Esophagus (tissue), 2 donors: Measurements from ENCODE around the gene ZBTB8OS. TPM values are rescaled to one million over a fixed set of nuclear protein-coding genes. Genes with fewer than 3 reads are reported as not detected.

Experiments used
- H3K27ac ChIP-seq, 2 donors: one replicate each; pipeline ENCODE4 v1.5.1; 2013; ENCODE audit warnings: low read depth in 2 of 2, mild to moderate bottlenecking in 2 of 2, inconsistent platforms in 1 of 2, low read length in 1 of 2, moderate library complexity in 1 of 2
- H3K27me3 ChIP-seq, 2 donors: one replicate each; pipeline ENCODE4 v1.6.1; 2013; ENCODE audit warnings: low read length in 2 of 2, control low read depth in 1 of 2, mild to moderate bottlenecking in 1 of 2; ENCODE audit not compliant: insufficient read depth in 2 of 2, control insufficient read depth in 1 of 2
- H3K36me3 ChIP-seq, 2 donors: one replicate each; pipeline ENCODE4 v1.6.1; 2013; ENCODE audit warnings: low read length in 1 of 2; ENCODE audit not compliant: control insufficient read depth in 2 of 2, insufficient read depth in 2 of 2
- H3K4me1 ChIP-seq, 2 donors: one replicate each; pipeline ENCODE4 v1.6.1; 2013; ENCODE audit warnings: low read length in 1 of 2; ENCODE audit not compliant: control insufficient read depth in 2 of 2, insufficient read depth in 2 of 2
- H3K4me3 ChIP-seq, 2 donors: one replicate each; pipeline ENCODE4 v1.5.1; 2013; ENCODE audit warnings: low read length in 2 of 2, mild to moderate bottlenecking in 2 of 2, low read depth in 1 of 2, moderate library complexity in 1 of 2
- H3K9me3 ChIP-seq, 2 donors: one replicate each; pipeline ENCODE4 v1.6.1; 2013; ENCODE audit warnings: mild to moderate bottlenecking in 2 of 2, low read depth in 1 of 2, low read length in 1 of 2, moderate library complexity in 1 of 2; ENCODE audit not compliant: control insufficient read depth in 2 of 2, insufficient read depth in 1 of 2
- WGBS, 2 donors: extraction: QIAGEN DNeasy Blood & Tissue Kit; methylation state at CpG; one replicate each; pipeline ENCODE4 v1.1.7; 2013; 5-methylcytosine and 5-hydroxymethylcytosine counted together
- polyA plus RNA-seq, 2 donors: library from polyadenylated mRNA; stranded (reverse); fragments of 200-250 nt; gene quantifications; one replicate each; pipeline ENCODE4 v1.2.3, GENCODE V29; 2013
- donor health status: healthy with polysubstance abuse.
- donor health status: Bipolar disorder and iron deficiency.

ZBTB8OS gene
- polyA plus RNA-seq, 2 donors, result 40.2 to 41.8 TPM

GRCh38 chr1:32618673-32619221 lies 31.6 kb downstream of the ZBTB8OS start:
- Histone ChIP-seq H3K27ac (no peak overlapping the region), H3K4me3 (no peak overlapping the region), H3K4me1 (no peaks in the 10 kb centered on the region), H3K36me3 (no peaks in the 10 kb centered on the region), H3K9me3 (no peaks in the 10 kb centered on the region), H3K27me3 (no peaks in the 10 kb centered on the region)
- WGBS, 2 donors, result 93 to 97% methylated on average over 5 of the region's 5 CpGs

DNA sequence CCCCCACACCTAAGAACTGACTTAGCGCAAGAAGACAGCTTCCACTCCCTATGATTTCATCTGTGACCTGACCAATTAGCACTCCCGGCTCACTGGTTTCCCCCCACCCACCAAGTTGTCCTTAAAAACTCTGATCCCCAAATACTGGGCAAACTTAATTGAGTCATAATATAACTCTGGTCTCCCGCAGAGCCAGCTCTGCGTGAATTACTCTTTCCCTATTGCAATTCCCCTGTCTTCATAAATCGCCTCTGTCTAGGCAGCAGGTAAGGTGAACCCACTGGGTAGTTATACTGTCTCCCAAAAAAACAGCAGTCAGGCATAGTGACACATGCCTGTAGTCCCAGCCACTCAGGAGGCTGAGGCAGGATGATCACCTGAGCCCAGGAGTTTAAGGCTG lies 36.9 kb downstream of the ZBTB8OS start:
- H3K27ac ChIP-seq, result no peak overlapping the region
- no peaks in the 10 kb centered on the region for H3K36me3 ChIP-seq
- H3K4me3 ChIP-seq, result no peak overlapping the region
- H3K27me3 ChIP-seq, result no peaks in the 10 kb centered on the region
- no peaks in the 10 kb centered on the region for H3K9me3 ChIP-seq
- WGBS, 2 donors, result 88% methylated on average over 5 of the region's 5 CpGs
- H3K4me1 ChIP-seq, result no peaks in the 10 kb centered on the region

GRCh38 chr1:32612189-32612881 lies 38.0 kb downstream of the ZBTB8OS start:
- no peaks in the 10 kb centered on the region for H3K36me3 ChIP-seq
- peak overlapping the region; percentile 40 to 53 for H3K4me3 ChIP-seq
- H3K4me1 ChIP-seq, result no peaks in the 10 kb centered on the region
- 5 to 7% methylated on average over 34 to 35 of the region's 35 CpGs for WGBS, 2 donors
- no peaks in the 10 kb centered on the region for H3K27me3 ChIP-seq
- no peaks in the 10 kb centered on the region for H3K9me3 ChIP-seq
- H3K27ac ChIP-seq, result no peak overlapping the region

DNA sequence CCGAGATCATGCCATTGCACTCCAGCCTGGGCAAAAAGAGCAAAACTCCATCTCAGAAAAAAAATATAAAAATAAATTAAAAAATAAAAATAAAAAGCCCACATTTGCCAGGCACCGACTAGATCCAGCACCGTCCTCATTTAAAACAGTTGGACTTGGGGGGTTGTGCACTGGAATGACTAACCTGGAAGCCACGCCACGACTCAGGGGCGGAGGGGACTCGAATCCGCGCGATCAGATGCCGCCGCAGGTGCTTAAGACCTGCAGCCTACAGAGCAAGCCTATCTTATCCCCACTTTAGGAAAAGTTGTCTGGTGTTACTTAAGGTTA lies 38.5 kb downstream of the ZBTB8OS start:
- no peak overlapping the region for H3K27ac ChIP-seq
- H3K9me3 ChIP-seq, result no peaks in the 10 kb centered on the region
- no peaks in the 10 kb centered on the region for H3K36me3 ChIP-seq
- no peaks in the 10 kb centered on the region for H3K27me3 ChIP-seq
- H3K4me1 ChIP-seq, result no peaks in the 10 kb centered on the region
- WGBS, 2 donors, result 6 to 8% methylated on average over 12 of the region's 12 CpGs
- H3K4me3 ChIP-seq, result peak overlapping the region; percentile 40 to 53

DNA sequence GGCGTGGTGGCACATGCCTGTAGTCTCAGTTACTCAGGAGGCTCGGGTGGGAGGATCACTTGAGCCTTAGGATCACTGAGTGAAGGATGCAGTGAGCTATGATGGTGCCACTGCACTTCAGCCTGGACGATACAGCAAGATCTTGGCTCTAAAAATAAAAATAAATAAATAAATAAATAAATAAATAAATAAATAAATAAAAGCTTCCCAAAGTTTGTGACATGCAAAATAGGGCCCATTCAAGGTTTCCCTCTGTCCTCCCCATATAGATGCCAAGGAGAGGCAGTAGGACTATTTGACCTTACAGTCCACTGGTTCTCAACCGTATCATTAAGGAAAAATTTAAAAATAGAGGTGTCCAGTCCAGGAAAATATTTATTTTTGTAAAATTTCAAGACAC lies 41.2 kb downstream of the ZBTB8OS start:
- WGBS, 2 donors, result 81 to 90% methylated on average over 4 of the region's 4 CpGs
- Histone ChIP-seq H3K4me3 (no peak overlapping the region), H3K9me3 (no peaks in the 10 kb centered on the region), H3K27ac (no peak overlapping the region), H3K27me3 (no peaks in the 10 kb centered on the region), H3K36me3 (no peaks in the 10 kb centered on the region), H3K4me1 (no peaks in the 10 kb centered on the region)

- no peaks in the 10 kb centered on the region for H3K9me3 ChIP-seq
- no peaks in the 10 kb centered on the region for H3K4me1 ChIP-seq
- no peaks in the 10 kb centered on the region for H3K36me3 ChIP-seq
- no peak overlapping the region for H3K27ac ChIP-seq
- WGBS, 2 donors, result 89 to 92% methylated on average over 11 of the region's 11 CpGs
- no peak overlapping the region for H3K4me3 ChIP-seq
- H3K27me3 ChIP-seq, result no peaks in the 10 kb centered on the region
Observed at GRCh38 chr1:32606565-32607371, 43.6 kb downstream of the ZBTB8OS start.

- H3K9me3 ChIP-seq, result no peaks in the 10 kb centered on the region
- WGBS, 2 donors, result 93 to 94% methylated on average over 17 of the region's 17 CpGs
- no peak overlapping the region for H3K27ac ChIP-seq
- H3K4me3 ChIP-seq, result no peak overlapping the region
- H3K27me3 ChIP-seq, result no peaks in the 10 kb centered on the region
- no peaks in the 10 kb centered on the region for H3K4me1 ChIP-seq
- H3K36me3 ChIP-seq, result no peaks in the 10 kb centered on the region
Observed at GRCh38 chr1:32605711-32606424, 44.5 kb downstream of the ZBTB8OS start.

DNA sequence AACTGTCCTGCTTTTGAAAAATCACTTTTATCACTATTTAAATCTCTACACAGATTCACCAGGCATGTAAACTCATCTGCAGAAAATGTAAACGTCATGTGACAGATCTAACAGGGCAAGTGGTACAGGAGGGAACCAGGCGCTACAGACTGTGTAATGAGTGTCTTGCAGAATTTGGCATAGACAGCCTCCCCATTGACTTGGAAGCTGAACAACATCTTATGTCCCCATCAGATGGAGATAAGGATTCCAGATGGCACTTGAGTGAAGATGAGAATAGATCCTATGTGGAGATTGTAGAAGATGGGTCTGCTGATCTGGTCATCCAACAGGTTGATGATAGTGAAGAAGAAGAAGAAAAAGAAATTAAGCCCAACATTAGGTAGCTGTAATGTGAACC lies 50.3 kb downstream of the ZBTB8OS start:
- WGBS, 2 donors, result 90 to 92% methylated on average over 2 of the region's 2 CpGs
- Histone ChIP-seq H3K27me3 (no peaks in the 10 kb centered on the region), H3K4me1 (no peaks in the 10 kb centered on the region), H3K4me3 (no peak overlapping the region), H3K36me3 (no peaks in the 10 kb centered on the region), H3K9me3 (no peaks in the 10 kb centered on the region), H3K27ac (no peak overlapping the region)

- Histone ChIP-seq H3K27me3 (no peaks in the 10 kb centered on the region), H3K36me3 (peaks cover 0 to 4% of the 10 kb centered on the region in 2 donors), H3K9me3 (no peaks in the 10 kb centered on the region), H3K4me3 (no peak overlapping the region), H3K4me1 (no peaks in the 10 kb centered on the region), H3K27ac (no peak overlapping the region)
- WGBS, 2 donors, result 95% methylated on average over 9 of the region's 9 CpGs
Observed at GRCh38 chr1:32592943-32593342, 57.4 kb downstream of the ZBTB8OS start.
